Inflammatory macrophage (primary cell): ENCODE data around the gene SERPINB12.

Source experiments
- DNase-seq, 2 donors: peaks; one replicate each; pipeline ENCODE4 v3.0.0-alpha.2; 2020 to 2022

Gene SERPINB12

GRCh38 chr18:63603772-63604171 is 61.6 kb downstream of the SERPINB12 start:
- DNase-seq: no peak

- DNase-seq: no peak
Observed at GRCh38 chr18:63604791-63605567, 62.8 kb downstream of the SERPINB12 start.

GRCh38 chr18:63606526-63606925 is 64.4 kb downstream of the SERPINB12 start:
- DNase-seq: no peak

- DNase-seq: no peak
Observed at GRCh38 chr18:63613420-63613819, 71.3 kb downstream of the SERPINB12 start.

GRCh38 chr18:63617049-63617914 is 75.1 kb downstream of the SERPINB12 start:
- no peak for DNase-seq

- no peak for DNase-seq
Observed at GRCh38 chr18:63617915-63618234, 75.7 kb downstream of the SERPINB12 start.
